HG02870 (cell line): ENCODE measurements around the gene CCT6B.

Source experiments
- ATAC-seq: cut with Tn5 transposase; IDR thresholded peaks from one replicate; pipeline ENCODE4 v1.9.1; 2021; ENCODE audit warnings: mild to moderate bottlenecking, moderate library complexity; ENCODE audit not compliant: unreplicated experiment

The CCT6B gene

DNA sequence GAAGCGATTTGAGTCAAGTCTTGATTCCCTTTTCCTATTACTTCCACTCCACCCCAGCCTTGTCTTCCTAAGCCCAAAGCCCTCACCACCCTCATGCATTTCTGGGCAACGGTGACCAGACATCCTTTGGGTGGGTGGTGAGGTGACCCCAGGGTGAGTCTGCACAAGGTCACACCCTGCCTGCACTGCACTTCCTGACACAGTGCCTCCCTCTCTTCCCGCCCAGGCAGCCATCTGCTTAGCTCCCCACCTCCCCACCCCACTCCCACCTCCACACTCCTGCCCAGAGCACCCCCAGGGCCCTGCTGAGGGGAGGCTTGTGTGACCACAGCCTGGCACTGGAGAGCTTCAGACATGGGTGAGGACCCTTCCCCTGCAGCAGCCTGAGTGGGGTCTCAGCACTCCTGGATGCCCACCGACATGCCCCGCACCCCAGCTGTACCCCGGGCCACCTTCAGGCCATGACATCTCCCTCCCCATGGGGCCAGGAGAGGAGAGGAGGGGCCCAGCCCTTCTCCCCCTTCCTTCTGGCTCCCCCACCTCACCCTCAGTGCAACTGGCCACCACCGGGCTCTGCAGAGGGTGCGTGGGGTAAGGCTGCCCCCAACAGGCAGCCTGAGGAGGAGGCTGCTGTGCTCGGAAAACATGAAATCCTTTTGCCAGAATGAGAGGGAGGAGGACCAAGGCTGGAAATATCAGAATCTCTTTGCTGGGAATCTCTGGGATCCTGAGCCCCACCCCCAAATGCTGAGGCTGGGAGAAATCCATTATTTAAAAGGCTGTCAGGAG lies 68.6 kb downstream of the CCT6B start:
- no peak for ATAC-seq

DNA sequence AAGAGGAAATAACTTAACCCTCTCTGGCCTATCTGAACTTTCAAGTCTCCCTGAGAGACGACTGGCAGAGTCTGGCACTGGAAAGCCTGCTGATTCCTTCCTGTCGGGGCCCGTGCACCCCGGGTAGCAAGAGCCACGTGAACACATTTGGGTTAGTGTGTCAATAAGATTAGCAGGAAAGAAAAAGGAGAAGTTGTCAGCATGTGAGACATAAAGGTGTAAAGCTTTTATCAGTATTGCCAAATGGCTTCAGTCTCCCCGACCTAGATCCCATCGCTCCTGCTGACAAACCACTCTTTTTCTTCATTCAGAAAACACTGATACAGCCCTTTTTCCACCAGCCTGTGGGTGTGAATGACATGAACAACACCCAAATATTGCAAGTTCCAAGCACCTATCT lies 74.4 kb downstream of the CCT6B start:
- no peak for ATAC-seq

DNA sequence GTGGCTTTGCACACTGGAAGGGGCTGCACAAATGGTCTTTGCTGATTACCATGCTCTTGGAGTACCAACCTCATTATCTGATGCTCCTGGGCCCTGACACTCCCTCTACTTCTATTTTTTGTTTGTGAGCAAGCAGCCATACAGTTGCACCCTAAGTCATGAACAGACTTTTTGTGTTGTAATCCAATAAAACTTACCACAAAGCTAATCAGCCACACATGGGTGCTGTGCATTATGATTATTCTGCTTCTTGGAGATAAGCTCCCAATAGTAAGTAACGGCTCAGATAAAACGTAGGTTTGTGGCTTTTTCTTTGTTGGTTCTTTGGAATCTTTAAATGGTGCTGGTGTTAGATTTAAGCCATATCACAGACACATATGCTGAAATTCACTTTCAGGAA lies 76.2 kb downstream of the CCT6B start:
- ATAC-seq, result no peak

DNA sequence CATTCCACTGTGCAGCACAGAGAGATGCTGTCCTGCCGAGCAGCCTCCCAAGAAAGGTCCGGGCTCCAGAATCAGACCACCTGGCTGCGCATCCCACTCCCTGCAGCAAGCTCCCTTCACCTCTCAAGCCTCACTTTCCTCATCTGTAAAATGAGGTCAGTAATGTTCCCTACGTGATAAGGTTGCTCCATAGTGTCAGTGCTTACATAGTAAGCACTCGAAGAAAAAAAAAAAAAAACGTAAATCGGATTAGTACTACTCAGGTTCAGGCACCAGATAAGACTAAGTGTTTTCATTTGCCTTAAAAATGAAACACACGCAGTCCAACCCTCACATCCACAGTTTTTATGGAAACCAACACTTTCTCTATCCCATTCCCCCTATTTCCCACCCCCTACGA lies 76.7 kb downstream of the CCT6B start:
- ATAC-seq, result no peak

DNA sequence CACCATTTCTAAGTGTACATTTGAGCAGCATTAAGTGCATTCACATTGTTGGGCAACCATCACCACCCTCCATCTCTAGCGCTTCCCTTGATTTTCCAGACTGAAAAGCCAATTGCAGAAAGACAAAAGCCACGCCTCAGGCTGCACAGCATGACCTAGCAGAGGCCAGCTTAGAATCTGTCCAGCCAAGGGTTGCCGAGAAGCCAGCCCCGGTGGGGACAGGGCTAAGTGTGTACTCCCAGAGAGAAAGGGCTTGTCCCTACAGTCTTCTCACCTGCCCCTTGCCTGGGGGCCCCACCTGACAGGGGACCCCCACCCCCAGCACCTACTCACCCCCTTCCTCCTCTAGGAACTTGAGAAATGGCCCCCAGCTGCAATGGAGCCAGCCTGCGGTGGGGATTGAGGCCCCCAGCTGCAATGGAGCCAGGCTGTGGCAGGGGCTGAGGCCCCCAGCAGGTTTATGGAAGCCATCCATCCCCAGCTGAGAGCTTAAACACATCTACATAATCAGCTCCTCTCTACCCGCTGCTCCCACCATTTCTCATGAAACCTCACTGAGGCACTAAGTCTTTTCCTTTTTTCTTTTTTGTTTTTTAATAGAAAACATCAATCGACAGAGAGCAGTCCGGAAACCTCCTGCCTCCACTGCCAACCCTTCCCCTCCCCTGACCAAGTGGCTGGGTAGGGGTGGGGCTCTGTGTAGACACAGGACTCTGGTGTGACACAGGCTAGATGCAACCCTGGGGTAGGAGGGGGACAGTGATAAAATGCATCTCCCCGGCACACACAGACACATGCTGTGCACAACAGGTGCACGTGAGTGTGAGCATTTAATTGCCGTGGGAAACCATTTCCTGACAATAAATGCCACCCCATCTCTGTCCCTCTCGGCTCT lies 77.9 kb downstream of the CCT6B start:
- ATAC-seq, result no peak

DNA sequence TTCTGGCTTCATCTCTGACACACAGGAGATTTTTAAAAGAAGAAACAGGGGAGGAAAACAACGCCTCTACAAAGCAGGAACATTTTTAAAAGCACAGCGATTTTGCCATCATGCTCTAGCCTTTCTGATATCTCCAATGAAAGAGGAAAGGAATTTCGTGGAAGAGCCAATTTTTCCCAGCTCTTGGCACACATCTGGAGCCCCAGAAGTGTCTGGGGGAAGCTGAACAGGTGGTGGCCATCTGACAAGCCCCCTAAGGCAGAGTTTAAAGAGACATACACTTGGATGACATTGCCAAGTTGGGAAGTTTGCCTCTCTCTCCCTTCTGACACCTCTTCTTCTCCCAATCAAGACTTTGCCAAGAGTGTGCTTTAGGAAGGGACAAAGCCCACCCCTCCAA lies 82.1 kb downstream of the CCT6B start:
- ATAC-seq, result no peak
